Stimulated activated CD4-positive, alpha-beta T cell treated with anti-CD3 and anti-CD28 coated beads, Interleukin-1b, Interleukin-23, amount 100 ng/mL, for 48 hours (primary cell): Measurements from ENCODE around the gene CEP350.
"Not testable (repeated sequence)": the region's sequence is repeated elsewhere in the genome, so short reads cannot be mapped to it uniquely, and the experiment has no call there.

ENCODE experiments used
- DNase-seq: peaks from one replicate; pipeline ENCODE4 v3.0.0-alpha.2; 2020

The CEP350 gene

DNA sequence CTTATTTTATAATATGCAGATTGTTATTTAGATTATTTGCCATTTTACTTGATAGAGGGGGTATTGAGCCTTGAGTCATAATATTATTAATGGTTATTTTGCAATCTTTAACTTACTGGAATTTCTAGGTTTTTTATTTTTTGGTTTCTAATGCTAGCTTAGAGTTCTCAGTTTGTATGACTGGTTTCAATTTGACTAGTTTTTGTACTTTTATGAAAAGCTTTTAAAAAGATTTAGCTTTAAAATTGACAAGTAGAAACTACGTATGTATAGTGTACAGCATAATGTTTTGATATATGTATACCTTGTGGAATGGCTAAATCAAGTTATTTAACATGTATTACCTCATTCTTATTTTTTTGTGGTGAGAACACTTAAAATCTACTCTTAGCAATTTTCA lies 41.5 kb downstream of the CEP350 start:
- DNase-seq, result no peak

DNA sequence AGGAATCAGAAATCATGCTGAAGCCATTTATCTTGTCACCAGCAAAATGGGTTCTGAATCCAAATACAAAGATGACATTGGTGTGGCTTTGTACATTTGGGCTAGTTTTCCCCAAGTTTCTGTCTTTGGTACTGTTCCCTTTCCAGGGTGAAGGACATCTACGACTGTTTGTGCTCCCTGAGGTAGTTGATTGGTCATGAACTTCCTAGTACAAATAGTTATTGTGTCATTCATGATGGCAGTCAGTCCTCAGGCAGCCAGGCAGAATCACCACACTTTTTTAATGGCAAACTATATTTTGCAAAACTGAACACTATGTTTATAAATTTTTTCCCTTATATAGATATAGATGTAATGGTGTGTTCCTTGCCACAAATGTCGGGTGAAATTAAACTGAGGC lies 46.0 kb downstream of the CEP350 start:
- DNase-seq, result no peak

DNA sequence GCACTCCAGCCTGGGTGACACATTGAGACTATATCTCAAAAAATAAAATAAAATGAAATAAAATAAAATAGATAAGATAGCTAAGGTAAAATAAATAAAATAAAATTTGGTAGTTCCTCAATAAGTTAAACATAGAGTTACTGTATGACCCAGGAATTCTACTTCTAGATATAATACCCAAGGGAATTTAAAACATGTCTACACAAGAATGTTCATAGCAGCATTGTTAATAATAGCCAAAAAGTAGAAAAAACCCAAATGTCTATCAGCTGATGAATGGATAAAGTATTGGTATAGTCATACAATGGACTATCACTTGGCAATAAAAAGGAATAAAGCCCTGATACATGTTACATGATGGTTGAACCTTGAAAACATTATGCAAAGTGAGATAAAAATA lies 47.8 kb downstream of the CEP350 start:
- no peak for DNase-seq

DNA sequence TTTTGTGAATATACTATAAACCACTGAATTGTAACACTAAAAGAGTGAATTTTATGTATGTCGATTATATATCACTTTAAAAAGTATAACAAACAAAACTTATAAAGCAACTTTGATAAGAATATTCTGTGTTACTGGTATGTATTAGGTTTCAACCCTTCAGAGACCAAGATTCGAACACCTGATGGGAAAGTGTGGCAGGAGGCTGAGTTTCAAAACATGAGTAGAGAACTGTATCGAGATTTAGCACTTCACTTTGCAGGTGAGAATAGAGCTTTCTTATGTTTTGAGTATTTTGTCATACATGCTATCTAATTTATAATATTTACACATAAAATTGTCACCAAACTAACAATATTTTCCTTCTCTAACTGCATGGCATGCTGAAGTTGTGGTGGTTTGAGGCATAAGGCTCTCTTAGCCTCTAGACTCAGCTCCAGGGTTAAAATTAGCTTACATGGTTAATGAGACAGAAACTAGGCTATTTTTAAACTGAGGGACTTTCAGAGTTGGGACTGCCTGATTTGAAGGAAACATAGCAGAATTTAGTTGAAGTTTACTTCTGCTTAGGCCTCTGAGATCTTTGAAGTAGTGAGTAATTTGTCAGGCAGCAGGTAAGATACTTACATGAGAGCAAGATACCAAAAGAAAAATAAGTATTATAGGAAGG lies 48.6 kb downstream of the CEP350 start:
- DNase-seq, result no peak

DNA sequence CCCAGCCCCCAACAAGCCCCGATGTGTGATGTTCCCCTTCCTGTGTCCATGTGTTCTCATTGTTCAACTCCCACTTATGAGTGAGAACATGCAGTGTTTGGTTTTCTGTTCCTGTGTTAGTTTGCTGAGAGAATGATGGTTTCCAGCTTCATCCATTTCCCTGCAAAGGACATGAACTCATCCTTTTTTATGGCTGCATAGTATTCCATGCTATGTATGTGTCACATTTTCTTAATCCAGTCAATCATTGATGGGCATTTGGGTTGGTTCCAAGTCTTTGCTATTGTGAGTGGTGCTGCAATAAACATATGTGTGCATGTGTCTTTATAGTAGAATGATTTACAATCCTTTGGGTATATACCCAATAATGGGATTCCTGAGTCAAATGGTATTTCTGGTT lies 52.2 kb downstream of the CEP350 start:
- DNase-seq, result not testable (repeated sequence)

DNA sequence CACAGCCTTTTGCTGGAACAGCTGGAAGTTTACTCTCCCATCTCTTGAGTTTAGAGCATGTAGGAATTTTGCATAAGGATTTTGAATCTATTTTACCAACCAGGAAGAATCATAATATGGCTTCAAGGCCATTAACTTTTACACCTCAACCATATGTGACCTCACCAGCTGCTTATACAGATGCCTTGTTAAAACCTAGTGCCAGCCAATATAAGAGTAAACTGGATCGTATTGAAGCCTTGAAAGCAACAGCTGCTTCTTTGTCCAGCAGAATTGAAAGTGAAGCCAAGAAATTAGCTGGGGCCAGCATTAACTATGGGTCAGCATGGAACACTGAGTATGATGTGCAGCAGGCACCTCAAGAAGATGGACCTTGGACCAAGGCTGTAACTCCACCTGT lies 65.4 kb downstream of the CEP350 start:
- DNase-seq, result no peak

DNA sequence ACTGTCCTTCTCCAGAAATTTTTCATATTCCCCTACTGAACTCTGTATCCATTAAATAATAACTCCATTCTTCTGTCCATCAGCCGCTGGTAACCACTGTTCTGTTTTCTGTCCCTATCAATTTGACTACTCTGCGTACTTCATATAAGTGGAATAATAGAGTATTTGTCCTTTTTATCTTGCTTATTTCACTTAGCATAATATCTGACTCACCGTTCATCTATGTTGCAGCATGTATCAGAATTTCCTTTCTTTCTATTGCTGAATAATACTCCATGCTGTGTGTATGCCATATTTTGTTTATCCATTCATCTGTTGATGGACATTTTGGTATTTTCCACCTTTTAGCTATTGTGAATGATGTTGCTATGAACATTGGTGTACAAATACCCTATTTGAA lies 71.9 kb downstream of the CEP350 start:
- no peak for DNase-seq

DNA sequence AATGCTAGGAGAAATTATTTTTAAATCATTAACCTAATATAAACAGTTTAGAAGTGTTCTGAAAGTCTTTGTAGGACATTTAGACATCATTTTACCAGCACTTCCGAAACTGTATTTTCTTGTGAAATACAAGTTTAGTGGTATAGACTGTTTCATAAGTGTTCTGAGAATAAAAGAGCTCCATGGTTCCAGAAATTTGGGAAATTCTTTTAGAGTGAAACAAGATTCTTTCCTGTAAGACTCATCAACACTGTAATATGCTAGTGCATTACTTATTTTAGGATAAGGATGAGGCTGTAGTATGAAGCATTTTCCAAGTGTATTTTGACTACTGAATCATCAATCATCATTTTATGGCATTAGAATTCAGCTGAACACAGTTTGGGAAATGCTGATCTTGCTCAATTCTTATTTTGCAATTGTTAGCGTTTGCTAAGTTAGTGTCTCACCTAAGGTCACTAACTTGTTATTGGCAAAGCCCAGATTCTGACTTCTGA lies 73.4 kb downstream of the CEP350 start:
- DNase-seq, result no peak

DNA sequence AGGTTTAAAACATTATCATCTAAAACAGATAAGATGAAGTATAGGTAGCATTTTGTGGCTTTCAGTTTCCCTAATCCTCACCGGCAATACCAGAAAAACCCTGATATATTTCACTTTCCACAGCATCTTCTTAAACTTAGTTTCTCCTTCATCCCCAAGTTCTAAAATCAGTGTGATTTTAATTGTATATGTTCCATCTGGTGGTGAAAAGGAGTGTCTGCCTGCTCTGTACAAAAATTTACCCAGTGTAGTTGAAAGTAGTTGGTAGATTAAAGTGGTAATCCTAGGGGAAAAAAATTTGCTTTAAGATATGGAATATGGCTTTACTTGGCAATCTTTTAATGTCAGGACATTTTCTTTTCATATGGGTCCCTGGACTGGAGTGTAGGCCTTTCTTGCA lies 74.3 kb downstream of the CEP350 start:
- no peak for DNase-seq

DNA sequence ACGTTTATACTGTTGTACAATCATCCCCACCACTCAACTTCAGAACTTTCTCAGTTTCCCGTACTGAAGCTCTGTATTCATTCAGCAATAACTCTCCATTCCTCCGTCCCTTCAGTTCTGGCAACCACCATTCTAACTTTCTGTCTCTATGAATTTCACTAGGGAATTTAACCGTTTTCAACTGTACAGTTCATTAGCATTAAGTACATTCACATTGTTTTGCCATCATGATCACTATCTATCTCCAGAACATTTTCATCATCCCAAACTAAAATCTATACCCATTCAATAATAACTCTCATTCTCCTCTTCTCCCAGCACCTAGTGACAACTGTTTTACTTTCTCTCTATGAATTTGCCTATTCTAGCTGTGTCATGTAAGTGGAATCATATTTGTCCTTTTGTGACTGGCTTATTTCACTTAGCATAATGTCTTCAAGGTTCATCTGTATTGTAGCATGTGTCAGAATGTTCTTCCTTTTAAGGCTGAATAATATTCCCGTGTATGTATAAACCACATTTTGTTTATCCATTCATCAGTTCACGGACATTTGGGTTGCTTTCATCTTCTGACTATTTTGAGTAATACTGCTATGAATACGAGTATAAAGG lies 75.0 kb downstream of the CEP350 start:
- no peak for DNase-seq

DNA sequence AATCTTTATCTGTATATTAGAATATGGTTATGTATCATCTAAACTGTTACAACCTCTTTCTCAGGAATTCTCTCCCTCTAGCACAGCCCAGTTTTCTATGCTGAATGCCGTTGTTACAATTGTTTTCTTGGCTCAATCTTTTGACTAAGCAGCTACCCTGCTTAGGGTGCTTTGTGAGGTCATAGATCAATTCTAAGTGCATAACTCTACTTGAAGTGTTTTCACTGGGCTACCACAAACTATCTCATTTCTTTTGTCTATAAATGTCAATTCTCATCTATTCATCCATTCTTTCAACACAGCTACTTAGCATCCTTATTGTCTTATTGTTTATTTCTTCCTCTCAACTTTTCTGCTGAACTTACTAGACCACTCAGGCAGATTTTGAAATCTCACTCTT lies 77.1 kb downstream of the CEP350 start:
- no peak for DNase-seq

DNA sequence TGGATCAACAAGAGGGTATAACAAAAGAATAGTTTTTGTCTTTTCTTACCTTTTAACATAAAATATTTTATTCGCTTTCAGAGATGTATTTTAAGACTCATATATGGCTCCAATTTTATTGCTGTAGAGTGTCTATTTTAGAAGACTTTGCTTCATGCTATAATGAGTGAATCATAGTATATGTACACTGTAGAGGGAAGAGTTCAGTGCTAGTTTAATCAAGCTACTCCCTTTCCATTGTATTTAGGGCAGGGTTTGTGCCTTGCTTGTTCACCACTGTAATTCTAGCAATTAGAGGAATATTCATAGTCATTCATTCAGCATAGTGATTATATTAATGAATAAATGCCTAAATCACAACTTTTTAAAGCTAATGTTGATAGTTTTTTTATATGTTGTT lies 78.8 kb downstream of the CEP350 start:
- DNase-seq, result no peak

DNA sequence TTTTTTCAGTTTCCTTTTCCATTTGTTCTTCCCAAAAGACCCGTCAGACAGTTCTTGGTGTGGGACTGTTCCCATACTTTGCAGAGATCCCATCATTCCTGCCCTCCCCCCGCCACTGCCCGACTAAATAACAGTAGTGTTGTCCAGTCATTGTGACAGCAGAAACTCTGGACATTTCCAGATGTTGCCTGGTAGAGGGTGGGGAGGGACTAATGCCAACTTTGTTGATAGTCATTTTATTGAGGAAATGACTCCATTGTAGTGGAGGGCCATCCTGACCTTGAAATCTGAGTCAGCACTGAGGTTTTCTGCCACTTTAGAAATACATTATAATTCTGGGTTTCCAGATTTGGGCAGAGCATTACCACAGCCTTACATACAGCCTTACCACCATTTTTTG lies 85.4 kb downstream of the CEP350 start:
- no peak for DNase-seq

DNA sequence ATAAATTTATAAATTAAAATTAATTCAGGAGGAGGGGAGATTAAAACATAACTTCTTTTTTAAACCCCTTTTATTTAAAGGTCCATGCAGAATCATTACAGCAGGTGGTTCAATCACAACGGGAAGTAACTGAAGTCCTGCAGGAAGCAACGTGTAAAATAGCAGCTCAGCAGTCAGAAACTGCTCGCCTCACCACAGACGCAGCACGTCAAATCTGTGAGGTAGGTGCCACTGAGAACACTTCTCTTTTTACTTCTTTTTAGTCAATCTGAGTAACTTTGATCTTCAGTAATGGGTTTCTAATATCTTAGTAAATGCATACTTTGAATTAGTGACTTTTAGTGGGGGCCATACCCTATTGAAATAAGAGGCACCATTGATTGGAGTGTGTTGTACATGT lies 87.0 kb downstream of the CEP350 start:
- no peak for DNase-seq

DNA sequence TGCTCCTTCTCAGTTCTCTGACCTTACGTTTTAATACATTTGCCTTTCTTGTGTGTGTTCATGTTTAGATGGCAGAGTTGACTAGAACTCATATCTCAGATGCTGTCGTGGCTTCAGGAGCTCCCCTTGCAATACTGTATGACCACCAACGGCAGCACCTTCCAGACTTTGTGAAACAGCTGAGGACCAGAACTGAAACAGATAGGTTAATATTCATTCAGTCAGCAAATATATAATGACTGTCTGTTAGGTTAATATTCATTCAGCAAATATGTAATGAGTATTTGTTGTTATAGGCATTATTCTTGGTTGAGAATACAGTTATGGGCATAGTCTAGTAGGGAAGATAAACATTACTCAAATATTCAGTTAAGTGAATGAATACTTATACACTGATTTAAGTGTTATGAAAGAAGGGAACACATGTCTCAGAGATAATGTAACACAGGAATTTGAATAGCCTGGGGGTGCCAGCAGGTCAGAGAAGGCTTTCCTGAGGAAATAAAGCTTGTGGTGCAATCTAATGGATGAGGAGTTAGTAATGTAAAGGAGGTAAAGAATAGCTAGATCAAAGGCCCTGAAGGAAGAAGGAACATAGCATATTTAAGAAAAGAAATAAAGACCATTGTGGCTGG lies 88.5 kb downstream of the CEP350 start:
- no peak for DNase-seq

DNA sequence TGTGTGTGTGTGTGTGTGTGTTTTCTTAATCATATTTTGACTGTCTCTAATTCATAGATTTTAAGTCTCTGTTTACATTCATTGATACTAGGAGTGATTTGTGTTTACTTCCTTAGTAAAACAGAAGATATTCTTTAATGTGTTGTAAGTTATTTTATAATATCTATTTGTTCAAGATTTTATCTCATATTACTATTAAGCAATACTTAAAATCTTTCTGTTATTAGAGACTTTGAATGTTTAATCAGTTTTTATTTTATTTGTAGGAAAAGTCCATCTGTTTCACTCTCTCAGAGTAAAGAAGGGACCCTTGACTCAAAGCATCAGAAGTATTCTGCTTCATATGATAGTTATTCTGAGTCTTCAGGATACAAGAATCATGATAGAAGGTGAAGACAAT lies 89.2 kb downstream of the CEP350 start:
- DNase-seq, result no peak

DNA sequence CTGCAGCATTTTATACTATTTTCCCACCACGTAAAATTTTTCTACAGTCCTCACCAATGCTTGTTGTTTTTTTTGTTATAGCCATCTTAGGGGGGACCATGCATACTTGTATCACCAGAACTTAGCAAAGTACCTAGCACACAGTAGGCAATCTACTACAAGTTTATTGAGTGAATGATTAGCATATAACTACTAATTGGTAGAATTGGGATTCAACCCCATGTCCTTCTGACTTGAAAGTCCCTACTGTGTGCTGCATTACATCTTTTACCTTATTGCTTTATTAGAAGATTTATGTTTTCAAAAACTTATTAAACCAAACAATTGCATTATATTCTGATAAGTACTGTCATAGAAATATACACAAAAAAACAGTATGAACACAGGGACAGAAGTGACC lies 92.1 kb downstream of the CEP350 start:
- DNase-seq, result no peak

DNA sequence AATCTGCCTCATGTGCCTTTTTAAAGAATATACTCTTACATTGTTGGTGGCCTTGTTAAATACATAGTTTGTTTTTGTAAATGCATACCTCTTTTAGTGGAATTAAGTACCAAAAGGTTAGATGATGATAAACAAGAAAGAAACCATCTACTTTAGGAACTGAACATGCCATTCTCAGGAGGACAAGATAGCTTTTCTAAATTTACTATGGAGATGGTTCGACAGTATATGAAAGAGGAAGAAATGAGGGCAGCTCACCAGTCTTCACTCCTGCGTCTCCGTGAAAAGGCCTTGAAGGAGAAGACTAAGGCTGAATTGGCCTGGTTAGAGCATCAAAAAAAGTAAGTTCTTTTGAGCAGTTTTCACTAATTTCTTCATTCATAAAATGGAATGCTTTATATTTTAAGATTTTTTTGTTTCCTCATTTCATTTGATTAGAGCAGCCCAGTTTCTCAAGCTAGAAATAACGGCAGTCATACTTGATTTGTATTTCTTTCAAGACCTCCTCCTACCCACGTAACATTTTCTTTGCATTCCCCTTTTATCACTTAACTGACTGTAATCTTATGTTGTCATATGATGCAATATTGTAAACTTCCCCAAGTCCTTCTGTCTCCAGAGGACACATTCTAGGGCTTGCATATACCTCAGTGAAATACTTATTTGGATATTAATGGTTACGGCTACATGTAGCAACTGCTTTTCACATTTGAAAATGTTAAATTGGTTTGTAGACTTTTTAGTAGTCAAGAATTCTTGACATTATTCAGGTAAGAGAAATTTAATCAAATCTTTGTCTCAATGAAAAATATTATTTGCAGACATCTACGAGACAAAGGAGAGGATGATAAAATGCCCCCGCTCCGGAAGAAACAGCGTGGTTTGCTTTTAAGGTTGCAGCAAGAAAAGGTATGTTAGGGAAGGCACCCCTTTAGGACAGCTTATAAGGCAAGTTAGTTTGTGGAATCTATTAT lies 99.3 kb downstream of the CEP350 start:
- no peak for DNase-seq

DNA sequence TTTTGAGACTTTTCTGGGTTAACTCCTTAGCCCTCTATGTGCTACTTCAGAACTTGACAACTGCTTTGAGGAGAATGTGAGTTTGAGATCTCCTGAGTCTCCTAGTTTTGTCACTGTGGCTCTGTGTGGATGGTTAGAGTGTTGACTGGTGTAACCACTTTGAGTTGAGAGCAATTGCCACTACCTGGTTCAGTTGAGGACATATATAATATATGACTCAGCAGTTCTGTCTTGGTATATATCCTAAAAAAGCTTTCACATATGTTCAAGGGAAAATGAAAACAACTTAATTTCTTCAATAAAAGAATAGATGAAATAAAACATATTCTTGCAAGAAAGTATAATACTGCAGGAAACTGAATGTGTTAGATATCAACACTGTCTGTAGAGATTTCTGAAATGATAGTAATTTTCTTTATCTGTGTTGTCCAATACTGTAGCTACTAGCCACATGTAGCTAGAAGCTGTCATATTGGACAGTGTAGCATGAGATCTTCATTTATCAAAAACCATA lies 103.3 kb downstream of the CEP350 start:
- DNase-seq, result no peak

DNA sequence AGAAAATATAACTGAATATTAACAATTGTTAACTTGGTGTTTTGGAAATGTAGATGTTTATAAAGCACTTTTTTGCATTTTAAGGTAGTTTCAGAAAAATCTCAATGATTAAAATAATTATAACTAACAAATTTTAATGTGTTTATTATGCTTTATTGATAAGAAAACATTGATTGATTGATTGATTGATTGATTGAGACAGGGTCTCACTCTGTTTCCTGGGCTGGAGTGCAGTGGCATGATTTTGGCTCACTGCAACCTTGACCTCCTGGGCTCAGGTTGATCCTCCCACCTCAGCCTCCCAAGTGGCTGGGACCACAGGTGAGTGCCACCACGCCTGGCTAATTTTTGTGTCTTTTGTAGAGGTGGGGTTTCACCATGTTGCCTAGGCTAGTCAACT lies 106.4 kb downstream of the CEP350 start:
- no peak for DNase-seq

DNA sequence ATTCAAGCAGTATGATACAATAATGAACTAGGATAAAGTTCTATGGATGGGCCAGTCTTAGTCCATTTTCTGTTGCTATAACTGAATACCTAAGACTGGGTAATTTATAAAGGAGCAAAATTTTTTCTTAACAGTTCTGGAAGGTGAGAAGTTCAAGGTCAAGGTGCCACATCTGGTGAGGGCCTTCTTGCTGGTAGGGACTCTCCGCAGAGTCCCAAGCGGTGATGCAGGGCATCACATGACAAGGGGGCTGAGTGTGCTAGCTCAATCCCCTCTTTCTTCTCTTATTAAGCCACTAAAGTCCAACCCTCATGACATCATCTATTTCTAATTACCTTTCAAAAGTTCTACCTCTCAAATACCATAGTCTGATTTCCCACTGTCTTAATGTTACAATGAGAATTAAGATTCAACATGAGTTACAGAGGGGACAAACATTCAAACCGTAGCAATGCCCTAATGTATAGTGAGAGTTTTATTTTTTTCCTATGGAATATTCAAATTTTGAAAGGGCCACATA lies 107.9 kb downstream of the CEP350 start:
- DNase-seq, result no peak

DNA sequence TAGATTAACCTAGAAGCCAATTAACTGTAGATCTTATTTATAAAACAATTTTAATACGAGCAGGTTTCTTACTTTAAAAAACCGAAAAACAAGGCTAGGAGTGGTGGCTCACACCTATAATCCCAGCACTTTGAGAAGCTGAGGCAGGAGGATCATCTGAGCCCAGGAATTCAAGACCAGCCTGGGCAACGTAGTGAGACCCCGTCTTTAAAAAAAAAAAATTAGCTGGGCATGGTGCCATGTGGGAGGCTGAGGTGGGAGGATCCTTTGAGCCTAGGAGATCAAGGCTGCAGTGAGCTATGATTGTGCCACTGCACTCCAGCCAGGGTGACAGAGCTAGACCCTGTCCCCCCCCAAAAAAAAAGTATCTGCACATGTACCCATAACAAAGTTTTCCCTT lies 110.8 kb downstream of the CEP350 start:
- no peak for DNase-seq

DNA sequence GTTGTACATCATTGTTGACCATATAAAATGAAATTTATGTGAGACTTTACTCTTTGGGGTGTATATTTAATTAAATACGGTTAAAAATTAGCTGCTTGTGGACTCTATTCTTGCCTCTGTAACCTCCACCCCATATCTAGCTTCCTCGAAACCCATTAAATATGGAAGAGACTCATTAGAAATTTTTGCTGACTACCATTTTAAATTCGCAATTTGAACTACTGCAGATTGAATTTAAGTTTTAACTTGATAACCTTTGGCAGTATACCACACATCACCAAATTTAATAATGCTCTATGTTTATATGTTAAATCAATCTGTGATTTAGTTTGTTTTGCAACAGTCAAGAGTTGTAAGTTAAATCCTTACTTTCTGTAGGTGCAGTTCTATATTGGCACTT lies 111.5 kb downstream of the CEP350 start:
- DNase-seq, result no peak
